Thoracic aorta (tissue), 2 donors: ENCODE measurements around the gene UBXN2A. TPM values are rescaled to one million over a fixed set of nuclear protein-coding genes. Genes with fewer than 3 reads are reported as not detected.

Source experiments
- ATAC-seq: fragments of 150-250 bp; one replicate; pipeline ENCODE4 v1.8.0; 2017; ENCODE audit warnings: low read depth; ENCODE audit not compliant: insufficient number of reproducible peaks, low FRiP score
- DNase-seq: peaks from one replicate; pipeline ENCODE4 v3.0.0-alpha.2; 2020; ENCODE audit warnings: low spot score
- H3K27ac ChIP-seq, 2 donors: fragments of 200-600 bp; sonication (generic); 1 replicate in 1 of 2; 2 replicates in 1 of 2; pipeline ENCODE4 v1.5.1; 2016; ENCODE audit warnings: mild to moderate bottlenecking in 2 of 2, moderate library complexity in 2 of 2
- H3K27me3 ChIP-seq: fragments of 200-600 bp; sonication (generic); replicated peaks from 2 replicates; pipeline ENCODE4 v1.6.0; 2016; ENCODE audit warnings: mild to moderate bottlenecking; ENCODE audit not compliant: insufficient read depth
- H3K36me3 ChIP-seq: fragments of 200-600 bp; sonication (generic); one replicate; pipeline ENCODE4 v1.5.1; 2016
- H3K4me1 ChIP-seq, 2 donors: fragments of 200-600 bp; sonication (generic); 1 replicate in 1 of 2; 2 replicates in 1 of 2; pipeline versions ENCODE4 v1.5.1 to v1.6.0; 2016; ENCODE audit warnings: low read depth in 2 of 2, mild to moderate bottlenecking in 1 of 2; ENCODE audit not compliant: control insufficient read depth in 1 of 2
- H3K4me3 ChIP-seq: fragments of 200-600 bp; sonication (generic); 2 replicates; pipeline ENCODE4 v1.5.1; 2016; ENCODE audit warnings: mild to moderate bottlenecking
- H3K9me3 ChIP-seq: fragments of 200-600 bp; sonication (generic); 2 replicates; pipeline ENCODE4 v1.5.1; 2016
- total RNA-seq, 2 donors: library from RNA; depleted of rRNA; stranded (reverse); fragments of >200 nt; gene quantifications; one replicate each; pipeline versions ENCODE4 v1.1.0 to v1.2.3, GENCODE V29; 2016
- TF ChIP-seq, protein P1 (sequence below): fragments of 200-600 bp; sonication (generic); IDR thresholded peaks from one replicate; pipeline ENCODE4 v1.5.1; 2019; ENCODE audit warnings: antibody characterized with exemption

UBXN2A gene
- total RNA-seq, 2 donors from 2014 or later: 6.1 to 18.8 TPM

DNA sequence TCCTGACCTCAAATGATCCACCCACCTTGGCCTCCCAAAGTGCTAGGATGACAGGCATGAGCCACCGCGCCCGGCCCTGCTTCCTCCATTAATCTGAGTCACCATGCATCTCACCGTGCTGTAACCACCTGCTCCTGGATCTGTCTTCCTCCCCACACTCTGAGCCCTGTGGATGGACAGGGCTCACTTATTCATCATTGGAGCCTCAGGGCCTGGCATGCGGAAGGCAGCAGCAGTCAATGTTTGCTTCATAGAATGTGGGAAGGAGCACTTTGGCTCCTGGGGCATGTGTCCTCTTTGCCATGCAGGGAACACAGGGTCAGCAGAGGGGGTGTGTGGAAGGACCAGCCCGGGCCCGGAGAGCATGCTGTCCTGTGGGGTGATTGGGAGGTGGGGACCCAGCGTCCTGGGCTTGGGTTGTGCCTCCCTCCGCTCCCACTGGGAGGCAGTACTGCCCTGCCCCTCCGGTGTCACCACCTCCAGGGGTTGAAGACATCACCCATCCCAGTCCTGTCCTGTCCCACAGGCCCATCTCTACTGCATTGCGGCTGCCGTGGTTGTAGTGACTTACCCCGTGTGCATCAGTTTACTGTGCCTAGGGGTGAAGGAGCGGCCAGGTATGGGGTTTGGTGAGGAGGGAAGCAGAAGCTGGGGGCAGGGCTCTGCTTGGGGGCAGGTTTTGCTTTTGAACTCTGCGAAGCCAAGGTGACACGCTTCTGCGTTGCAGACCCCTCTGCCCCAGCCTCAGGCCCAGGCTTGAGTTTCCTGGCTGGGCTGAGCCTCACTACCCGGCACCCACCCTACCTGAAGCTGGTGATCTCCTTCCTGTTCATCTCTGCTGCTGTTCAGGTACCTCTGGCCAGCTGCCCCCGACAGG is 81.1 kb downstream of the UBXN2A start:
- H3K27me3 ChIP-seq: no peaks in the 10 kb centered on the region
- no peaks in the 10 kb centered on the region for H3K4me1 ChIP-seq
- H3K4me3 ChIP-seq: no peak overlapping the region
- no peaks in the 10 kb centered on the region for H3K9me3 ChIP-seq
- TF ChIP-seq, protein P1, sequence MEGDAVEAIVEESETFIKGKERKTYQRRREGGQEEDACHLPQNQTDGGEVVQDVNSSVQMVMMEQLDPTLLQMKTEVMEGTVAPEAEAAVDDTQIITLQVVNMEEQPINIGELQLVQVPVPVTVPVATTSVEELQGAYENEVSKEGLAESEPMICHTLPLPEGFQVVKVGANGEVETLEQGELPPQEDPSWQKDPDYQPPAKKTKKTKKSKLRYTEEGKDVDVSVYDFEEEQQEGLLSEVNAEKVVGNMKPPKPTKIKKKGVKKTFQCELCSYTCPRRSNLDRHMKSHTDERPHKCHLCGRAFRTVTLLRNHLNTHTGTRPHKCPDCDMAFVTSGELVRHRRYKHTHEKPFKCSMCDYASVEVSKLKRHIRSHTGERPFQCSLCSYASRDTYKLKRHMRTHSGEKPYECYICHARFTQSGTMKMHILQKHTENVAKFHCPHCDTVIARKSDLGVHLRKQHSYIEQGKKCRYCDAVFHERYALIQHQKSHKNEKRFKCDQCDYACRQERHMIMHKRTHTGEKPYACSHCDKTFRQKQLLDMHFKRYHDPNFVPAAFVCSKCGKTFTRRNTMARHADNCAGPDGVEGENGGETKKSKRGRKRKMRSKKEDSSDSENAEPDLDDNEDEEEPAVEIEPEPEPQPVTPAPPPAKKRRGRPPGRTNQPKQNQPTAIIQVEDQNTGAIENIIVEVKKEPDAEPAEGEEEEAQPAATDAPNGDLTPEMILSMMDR: no peak
- DNase-seq (no peak), ATAC-seq (no peak)
- H3K36me3 ChIP-seq: peaks cover 7% of the 10 kb centered on the region
- no peak overlapping the region for H3K27ac ChIP-seq

DNA sequence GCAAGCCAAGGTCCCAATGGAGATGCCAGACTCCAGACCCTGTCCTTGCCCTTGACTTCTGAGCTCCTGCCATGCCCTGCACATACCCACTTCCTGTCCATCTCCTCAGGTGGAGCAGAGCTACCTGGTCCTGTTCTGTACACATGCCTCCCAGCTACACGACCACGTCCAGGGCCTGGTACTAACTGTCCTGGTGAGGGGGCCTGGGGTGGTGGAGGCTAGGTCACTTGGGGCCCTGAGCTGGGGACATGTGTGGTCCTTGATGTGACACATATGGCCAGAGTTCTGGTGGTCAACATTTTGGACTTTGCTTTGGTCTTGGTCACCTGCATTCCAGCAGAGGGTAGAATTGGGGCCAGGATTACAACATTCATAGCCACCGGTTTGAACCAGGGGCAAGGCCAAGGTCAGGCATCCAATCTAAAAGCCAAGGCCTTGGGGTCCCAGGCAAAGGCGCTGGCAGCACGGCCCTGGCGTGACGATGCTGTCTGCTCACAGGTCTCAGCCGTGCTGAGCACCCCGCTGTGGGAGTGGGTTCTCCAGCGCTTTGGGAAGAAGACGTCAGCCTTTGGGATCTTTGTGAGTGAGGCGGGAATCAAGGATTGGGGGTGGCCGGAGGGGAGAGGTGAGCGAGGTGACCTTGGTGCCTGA is 82.2 kb downstream of the UBXN2A start:
- TF ChIP-seq, protein P1: no peak
- ATAC-seq: no peak
- no peaks in the 10 kb centered on the region for H3K4me1 ChIP-seq
- no peaks in the 10 kb centered on the region for H3K9me3 ChIP-seq
- no peak for DNase-seq
- peaks cover 7% of the 10 kb centered on the region for H3K36me3 ChIP-seq
- no peak overlapping the region for H3K4me3 ChIP-seq
- no peak overlapping the region for H3K27ac ChIP-seq
- no peaks in the 10 kb centered on the region for H3K27me3 ChIP-seq

DNA sequence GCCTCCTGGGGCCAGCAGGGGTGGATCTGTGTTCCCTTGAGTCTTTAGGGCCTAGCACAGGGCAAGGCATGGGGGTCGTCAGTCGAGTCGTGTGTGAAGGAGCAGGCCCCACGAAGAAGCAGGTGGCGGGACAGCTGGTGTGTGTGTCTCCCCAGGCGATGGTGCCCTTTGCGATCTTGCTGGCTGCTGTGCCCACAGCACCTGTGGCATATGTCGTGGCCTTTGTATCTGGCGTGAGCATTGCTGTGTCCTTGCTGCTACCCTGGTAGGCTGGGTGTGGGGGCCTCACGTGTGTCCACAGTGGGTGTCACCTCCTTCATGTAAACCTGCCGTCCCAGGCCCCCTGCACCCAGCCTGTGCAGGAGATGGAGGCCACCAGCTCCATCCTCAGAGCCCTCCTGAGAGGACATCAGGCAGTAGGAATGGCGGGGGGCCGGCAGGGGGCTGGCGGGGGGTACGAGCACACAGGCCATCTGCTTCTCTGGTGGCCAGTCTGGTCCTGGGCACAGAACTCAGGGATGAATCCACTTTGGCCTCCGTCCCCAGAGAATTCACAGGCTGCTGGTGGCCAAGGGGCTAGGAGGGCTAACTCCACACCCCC is 82.8 kb downstream of the UBXN2A start:
- no peak overlapping the region for H3K4me3 ChIP-seq
- DNase-seq (no peak), ATAC-seq (no peak)
- H3K27ac ChIP-seq: no peak overlapping the region
- H3K27me3 ChIP-seq: no peaks in the 10 kb centered on the region
- H3K36me3 ChIP-seq: peaks cover 9% of the 10 kb centered on the region
- no peaks in the 10 kb centered on the region for H3K4me1 ChIP-seq
- TF ChIP-seq, protein P1: no peak
- H3K9me3 ChIP-seq: no peaks in the 10 kb centered on the region

DNA sequence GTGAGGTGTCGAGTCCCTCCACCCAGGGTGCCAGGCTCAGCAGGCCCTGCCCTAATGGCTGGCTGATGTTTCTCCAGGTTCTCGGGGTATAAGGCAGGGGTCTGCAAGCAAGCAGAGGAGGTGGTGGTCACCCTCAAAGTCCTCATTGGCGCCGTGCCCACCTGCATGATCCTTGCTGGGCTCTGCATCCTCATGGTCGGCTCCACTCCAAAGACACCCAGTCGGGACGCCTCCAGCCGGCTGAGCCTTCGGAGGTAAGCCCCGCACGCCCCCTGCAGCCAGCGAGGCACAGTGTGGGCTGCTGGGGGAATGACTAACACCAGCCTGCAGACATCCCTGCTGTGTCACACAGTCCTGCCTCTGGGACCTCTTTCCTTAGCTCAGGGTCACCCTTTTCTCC is 83.8 kb downstream of the UBXN2A start:
- H3K27ac ChIP-seq: no peak overlapping the region
- ATAC-seq (no peak), DNase-seq (no peak)
- H3K4me1 ChIP-seq: no peaks in the 10 kb centered on the region
- no peaks in the 10 kb centered on the region for H3K9me3 ChIP-seq
- H3K4me3 ChIP-seq: no peak overlapping the region
- TF ChIP-seq, protein P1: no peak
- H3K36me3 ChIP-seq: peaks cover 15% of the 10 kb centered on the region
- H3K27me3 ChIP-seq: no peaks in the 10 kb centered on the region

DNA sequence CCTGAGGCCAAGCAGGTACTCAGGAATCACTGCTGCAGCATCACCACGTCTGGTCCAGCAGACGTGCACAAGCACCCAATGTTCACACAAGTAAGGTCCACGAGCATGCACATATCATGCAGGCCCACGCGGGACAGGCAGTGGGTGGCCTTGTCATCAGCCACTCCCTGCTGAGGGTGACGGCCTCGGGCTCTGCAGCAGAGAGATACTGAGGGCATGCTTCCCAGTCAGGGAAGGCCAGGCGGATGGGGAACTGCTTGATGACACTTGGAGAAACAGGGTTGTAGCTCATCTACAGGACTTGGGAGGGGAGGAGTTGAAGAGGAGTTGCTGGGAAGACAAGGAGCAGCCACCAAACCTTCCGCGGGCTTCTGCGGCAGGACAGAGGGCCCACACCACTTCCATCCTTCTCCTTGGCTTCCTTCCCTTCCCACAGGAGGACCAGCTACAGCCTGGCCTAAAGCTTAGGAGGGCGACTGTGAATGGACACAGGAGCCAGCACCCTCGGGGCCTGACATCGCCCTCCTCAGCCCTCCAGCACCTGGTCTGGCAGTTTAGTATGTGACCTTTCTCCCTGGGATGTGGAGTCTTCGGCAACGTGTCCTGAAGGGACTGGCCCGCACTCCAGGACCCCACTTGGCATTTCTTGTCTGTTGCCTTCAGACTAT is 84.9 kb downstream of the UBXN2A start:
- H3K4me3 ChIP-seq: no peak overlapping the region
- H3K27me3 ChIP-seq: no peaks in the 10 kb centered on the region
- H3K9me3 ChIP-seq: no peaks in the 10 kb centered on the region
- no peak for DNase-seq
- no peaks in the 10 kb centered on the region for H3K4me1 ChIP-seq
- TF ChIP-seq, protein P1: no peak
- no peak for ATAC-seq
- H3K36me3 ChIP-seq: peaks cover 25% of the 10 kb centered on the region
- H3K27ac ChIP-seq: no peak overlapping the region
